GM19043 (cell line): ENCODE data around the gene TEAD4.
"Not testable (repeated sequence)": the region's sequence is repeated elsewhere in the genome, so short reads cannot be mapped to it uniquely, and the experiment has no call there.

Experiments
- ATAC-seq: cut with Tn5 transposase; IDR thresholded peaks from one replicate; pipeline ENCODE4 v1.9.1; 2021; ENCODE audit warnings: low read depth; ENCODE audit not compliant: unreplicated experiment

TEAD4 gene

GRCh38 chr12:3045494-3045893 lies 86.3 kb downstream of the TEAD4 start:
- ATAC-seq = no peak

GRCh38 chr12:3045989-3046388 lies 86.8 kb downstream of the TEAD4 start:
- no peak for ATAC-seq

DNA sequence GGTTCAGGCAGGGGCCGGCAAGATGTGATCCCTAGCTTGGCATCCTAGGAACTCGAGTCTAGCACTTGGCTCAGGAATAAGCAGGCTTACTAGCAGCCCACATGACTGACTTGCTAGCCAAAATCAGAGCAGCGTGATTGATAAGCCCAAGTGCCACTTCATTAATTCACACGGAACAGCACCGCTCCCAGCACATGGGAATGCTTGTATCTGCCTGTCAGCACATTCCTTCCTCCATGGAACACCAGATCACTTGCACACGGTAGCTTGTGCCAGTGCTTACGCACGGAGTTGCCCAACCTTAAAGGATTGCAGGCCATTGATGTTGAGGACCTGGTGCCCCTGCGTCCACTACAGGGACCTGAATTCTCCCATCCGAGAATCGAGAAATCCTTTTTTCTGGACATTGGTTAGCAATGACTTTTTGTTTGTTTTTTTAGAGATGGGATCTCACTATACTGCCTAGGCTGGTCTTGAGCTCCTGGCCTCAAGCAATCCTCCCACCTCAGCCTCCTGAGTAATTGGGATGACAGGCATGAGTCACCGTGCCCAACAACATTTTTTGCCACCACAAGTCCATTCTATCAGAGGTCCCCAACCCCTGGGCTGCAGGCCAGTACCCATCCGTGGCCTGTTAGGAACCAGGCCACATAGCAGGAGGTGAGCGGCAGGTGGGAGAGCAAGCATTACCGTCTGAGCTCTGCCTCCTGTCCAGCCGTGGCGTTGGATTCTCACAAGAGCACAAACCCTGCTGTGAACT lies 87.4 kb downstream of the TEAD4 start:
- ATAC-seq = no peak

GRCh38 chr12:3047961-3048360 lies 88.8 kb downstream of the TEAD4 start:
- ATAC-seq = no peak

GRCh38 chr12:3048540-3048939 lies 89.3 kb downstream of the TEAD4 start:
- no peak for ATAC-seq

- ATAC-seq = no peak
Observed at GRCh38 chr12:3049176-3049575, 90.0 kb downstream of the TEAD4 start.

- no peak for ATAC-seq
Observed at GRCh38 chr12:3049611-3050249, 90.5 kb downstream of the TEAD4 start.

DNA sequence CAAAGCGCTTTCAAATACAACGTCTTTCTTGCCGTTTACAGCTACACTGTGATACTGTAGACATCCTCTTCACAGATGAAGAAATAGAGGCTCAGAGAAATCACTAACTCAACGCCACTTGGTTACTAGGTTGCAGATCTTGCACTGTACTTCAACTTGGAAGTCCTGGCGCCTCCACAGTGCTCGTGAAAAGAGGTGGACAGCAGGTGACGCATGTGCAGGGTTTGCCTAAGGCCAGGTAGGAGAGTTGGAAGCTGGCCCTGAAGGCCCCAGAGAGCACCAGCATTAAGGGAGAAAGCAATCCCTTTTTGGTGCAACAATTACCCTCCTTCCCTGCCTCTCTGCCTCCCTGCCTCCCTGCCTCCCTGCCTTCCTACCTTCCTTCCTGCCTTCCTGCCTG lies 95.2 kb downstream of the TEAD4 start:
- no peak for ATAC-seq

- no peak for ATAC-seq
Observed at GRCh38 chr12:3055026-3055703, 96.0 kb downstream of the TEAD4 start.

- no peak for ATAC-seq
Observed at GRCh38 chr12:3055704-3056467, 96.7 kb downstream of the TEAD4 start.

- no peak for ATAC-seq
Observed at GRCh38 chr12:3061059-3061458, 101.9 kb downstream of the TEAD4 start.

DNA sequence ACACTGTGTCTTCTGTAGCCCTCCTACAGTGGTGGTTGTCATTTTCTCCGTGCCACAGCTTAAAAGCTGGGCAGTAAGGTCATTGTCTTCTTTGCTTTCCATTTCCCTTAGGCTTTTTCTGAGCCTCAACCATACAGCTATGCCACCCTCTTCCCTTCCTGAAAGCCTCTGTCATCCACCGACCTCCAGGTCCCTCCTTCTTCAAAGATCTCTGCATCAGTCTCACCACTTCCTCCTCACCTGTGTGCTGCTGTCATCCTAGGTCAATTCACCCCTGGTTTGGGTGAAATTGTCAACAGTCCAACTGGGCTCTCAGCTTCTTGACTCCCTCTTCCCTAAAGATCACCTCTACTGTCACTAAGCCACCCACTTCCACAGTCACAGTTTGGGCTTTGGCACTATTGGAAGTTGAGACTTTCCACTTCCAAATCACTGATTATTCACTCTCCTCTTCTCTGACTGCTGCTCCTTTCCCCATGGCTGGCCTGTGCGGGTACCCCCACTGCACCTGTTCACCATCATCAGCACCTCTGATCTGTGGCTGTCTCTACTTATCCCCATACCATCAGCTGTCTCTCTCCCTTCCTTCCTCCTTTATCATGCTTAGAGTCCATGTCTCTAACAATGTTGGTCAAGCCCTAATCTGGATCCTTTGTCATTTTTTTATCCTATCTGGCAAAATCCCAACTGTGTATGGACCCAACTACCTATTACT lies 102.5 kb downstream of the TEAD4 start:
- no peak for ATAC-seq

- no peak for ATAC-seq
Observed at GRCh38 chr12:3065300-3065699, 106.1 kb downstream of the TEAD4 start.

DNA sequence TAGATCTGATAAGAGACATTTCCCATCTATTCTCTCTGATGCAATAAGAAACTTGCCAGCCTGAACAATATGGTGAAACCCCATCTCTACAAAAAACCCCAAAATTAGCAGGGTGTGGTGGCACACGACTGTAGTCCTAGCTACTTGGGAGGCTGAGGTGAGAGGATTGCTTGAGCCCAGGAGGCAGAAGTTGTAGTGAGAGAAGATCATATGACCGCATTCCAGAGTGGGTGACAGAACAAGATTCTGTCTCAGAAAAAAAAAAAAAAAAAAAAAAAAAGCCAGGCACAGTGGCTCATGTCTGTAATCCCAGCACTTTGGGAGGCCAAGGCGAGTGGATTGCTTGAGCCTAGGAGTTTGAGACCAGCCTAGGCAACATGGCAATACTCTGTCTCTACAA lies 106.6 kb downstream of the TEAD4 start:
- not testable (repeated sequence) for ATAC-seq

- ATAC-seq = no peak
Observed at GRCh38 chr12:3069714-3070113, 110.5 kb downstream of the TEAD4 start.

- ATAC-seq = no peak
Observed at GRCh38 chr12:3071107-3071506, 111.9 kb downstream of the TEAD4 start.

DNA sequence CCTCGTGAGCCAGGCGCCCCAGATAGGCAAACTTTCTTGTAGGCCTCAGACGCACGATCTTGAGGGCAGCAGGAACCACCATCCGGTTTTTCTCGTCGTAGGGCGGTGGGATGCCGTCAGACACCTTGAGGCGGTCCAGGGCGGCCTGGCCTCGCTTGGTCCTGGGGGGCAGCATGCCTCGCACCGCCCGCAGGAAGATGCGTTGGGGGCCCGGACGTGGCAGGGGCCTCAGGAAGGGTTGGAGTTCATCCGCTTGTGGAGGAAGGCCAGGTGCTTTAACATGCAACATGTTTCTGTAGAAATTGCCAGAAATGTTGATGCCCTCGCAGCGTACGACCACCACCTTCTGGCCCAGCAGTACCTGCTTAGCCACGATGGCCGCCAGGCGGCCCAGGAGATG lies 112.5 kb downstream of the TEAD4 start:
- ATAC-seq = no peak

- ATAC-seq = no peak
Observed at GRCh38 chr12:3073438-3074250, 114.4 kb downstream of the TEAD4 start.

- ATAC-seq = no peak
Observed at GRCh38 chr12:3075315-3075714, 116.1 kb downstream of the TEAD4 start.
